OCI-LY7 (cell line): ENCODE results near the gene APH1B. TPM values are rescaled to one million over a fixed set of nuclear protein-coding genes. Genes with fewer than 3 reads are reported as not detected.

Experiments
- BruUV-seq: library from RNA; stranded (reverse); fragments of 400-500 nt; replicated peaks from 2 replicates; lab custom pipeline; 2021; lab: Mats Ljungman, UMichigan
- CTCF ChIA-PET: fragments of 300-600 bp; sonication (Branson Sonifier 250); formaldehyde crosslinking; loops from one replicate; lab custom pipeline; 2022; ENCODE audit warnings: antibody characterized with exemption; ENCODE audit not compliant: unreplicated experiment; lab: Charles Lee
- POLR2A ChIA-PET: fragments of 300-600 bp; sonication (Branson Sonifier 250); formaldehyde crosslinking; loops from one replicate; lab custom pipeline; 2022; ENCODE audit warnings: antibody characterized with exemption; lab: Charles Lee
- DNase-seq: peaks from one replicate; pipeline ENCODE4 v3.0.0-alpha.2; 2015; ENCODE audit warnings: low spot score
- H2AFZ ChIP-seq: fragments of 200-600 bp; sonication (generic), shearing (Covaris generic); 2 replicates; pipeline ENCODE4 v1.6.1; 2014; ENCODE audit warnings: mild to moderate bottlenecking, antibody characterized with exemption, low read length, moderate library complexity
- H3K27ac ChIP-seq: fragments of 200-600 bp; sonication (generic); 2 replicates; pipeline ENCODE4 v1.5.1; 2014; ENCODE audit warnings: mixed run types, low read depth, mild to moderate bottlenecking, moderate library complexity, low read length, inconsistent platforms; ENCODE audit not compliant: poor library complexity, severe bottlenecking
- H3K36me3 ChIP-seq: fragments of 200-600 bp; sonication (generic); 2 replicates; pipeline ENCODE4 v1.6.1; 2014; ENCODE audit warnings: mild to moderate bottlenecking, antibody characterized with exemption, low read length, moderate library complexity, mixed read lengths; ENCODE audit not compliant: insufficient read depth
- H3K4me1 ChIP-seq: fragments of 200-600 bp; sonication (generic); 2 replicates; pipeline ENCODE4 v1.5.1; 2014; ENCODE audit warnings: mild to moderate bottlenecking, low read length; ENCODE audit not compliant: insufficient read depth, poor library complexity, severe bottlenecking
- H3K4me2 ChIP-seq: fragments of 200-600 bp; sonication (generic); 2 replicates; pipeline ENCODE4 v1.6.1; 2014; ENCODE audit warnings: mild to moderate bottlenecking, low read length
- H3K4me3 ChIP-seq: fragments of 200-600 bp; sonication (generic); 2 replicates; pipeline ENCODE4 v1.5.1; 2014; ENCODE audit warnings: mild to moderate bottlenecking, low read depth, low read length; ENCODE audit not compliant: poor library complexity, severe bottlenecking
- H3K79me2 ChIP-seq: fragments of 200-600 bp; sonication (generic); 2 replicates; pipeline ENCODE4 v1.6.1; 2016; ENCODE audit warnings: low read depth, mild to moderate bottlenecking, low read length, moderate library complexity, mixed read lengths; ENCODE audit not compliant: insufficient read depth
- H3K9me2 ChIP-seq: fragments of 200-600 bp; sonication (generic); 2 replicates; pipeline ENCODE4 v1.6.1; 2016; ENCODE audit warnings: mild to moderate bottlenecking, low read length, mixed read lengths; ENCODE audit not compliant: insufficient read depth
- H3K9me3 ChIP-seq: fragments of 200-600 bp; sonication (generic); 2 replicates; pipeline ENCODE4 v1.6.1; 2014; ENCODE audit warnings: mild to moderate bottlenecking, mixed run types, low read length, mixed read lengths
- H4K20me1 ChIP-seq: fragments of 200-600 bp; sonication (generic); 2 replicates; pipeline ENCODE4 v1.6.1; 2014; ENCODE audit warnings: mild to moderate bottlenecking, antibody characterized with exemption, low read length, moderate library complexity, mixed read lengths; ENCODE audit not compliant: insufficient read depth
- CTCF ChIP-seq: fragments of 200-600 bp; sonication (generic); conservative IDR thresholded peaks from 2 replicates; pipeline ENCODE4 v1.5.1; 2014; ENCODE audit warnings: mild to moderate bottlenecking, antibody characterized with exemption, low read length, moderate library complexity, mixed read lengths
- EZH2phosphoT487 ChIP-seq: fragments of 200-600 bp; sonication (generic); IDR thresholded peaks from 2 replicates; pipeline ENCODE4 v1.6.1; 2018; ENCODE audit warnings: low read depth, borderline replicate concordance, mild to moderate bottlenecking, mixed run types, antibody characterized with exemption, low read length, moderate library complexity, mixed read lengths
- intact Hi-C: fragments of 100-400 bp; cut with micrococcal nuclease; formaldehyde crosslinking; loops from one replicate; pipeline ENCODE4 v1.10.0; 2022; ENCODE audit not compliant: unreplicated experiment
- total RNA-seq, 2 experiments: library from RNA; depleted of rRNA in 1 of 2; stranded (reverse); fragments of >200 nt in 1 of 2; shearing (Covaris generic) in 1 of 2; gene quantifications; 2 replicates each; pipeline ENCODE4 v1.2.3, GENCODE V29; 2014 to 2022

APH1B gene
- total RNA-seq, 2 experiments from 2014 or later = 8.3 to 24.1 TPM

- TF ChIP-seq CTCF (no peak), EZH2phosphoT487 (no peak)
- DNase-seq = no peak
- Histone ChIP-seq H4K20me1 (no peaks in the 10 kb centered on the region), H3K4me1 (no peaks in the 10 kb centered on the region), H3K36me3 (peaks cover 27% of the 10 kb centered on the region), H3K27ac (no peak overlapping the region), H3K9me2 (no peaks in the 10 kb centered on the region), H3K4me2 (no peak overlapping the region), H3K4me3 (no peak overlapping the region), H2AFZ (no peak overlapping the region), H3K9me3 (peaks cover 16% of the 10 kb centered on the region), H3K79me2 (no peaks in the 10 kb centered on the region)
- ChIA-PET CTCF (no interaction called here), POLR2A (no interaction called here)
- intact Hi-C loops = no loop called here
- no TSS peak for BruUV-seq
Measured at GRCh38 chr15:63241316-63241715, 36.1 kb upstream of the APH1B start.

- no TSS peak for BruUV-seq
- Histone ChIP-seq H3K9me3 (peaks cover 16% of the 10 kb centered on the region), H3K9me2 (no peaks in the 10 kb centered on the region), H3K4me2 (no peak overlapping the region), H3K4me1 (no peaks in the 10 kb centered on the region), H3K27ac (no peak overlapping the region), H3K36me3 (peaks cover 44% of the 10 kb centered on the region), H4K20me1 (no peaks in the 10 kb centered on the region), H2AFZ (no peak overlapping the region), H3K4me3 (no peak overlapping the region), H3K79me2 (no peaks in the 10 kb centered on the region)
- DNase-seq = no peak
- intact Hi-C loops = no loop called here
- TF ChIP-seq EZH2phosphoT487 (no peak), CTCF (no peak)
- ChIA-PET CTCF (no interaction called here), POLR2A (interaction anchor here (0.7 to 1.1 kb wide), 2 partner anchors 11 to 57 kb away, joined by 3 read pairs; no protein-coding TSS in a partner anchor)
Measured at GRCh38 chr15:63243101-63243500, 34.3 kb upstream of the APH1B start.

- Histone ChIP-seq H3K9me3 (peaks cover 16% of the 10 kb centered on the region), H3K79me2 (no peaks in the 10 kb centered on the region), H2AFZ (no peak overlapping the region), H3K27ac (no peak overlapping the region), H3K36me3 (peaks cover 44% of the 10 kb centered on the region), H3K4me1 (no peaks in the 10 kb centered on the region), H3K4me2 (no peak overlapping the region), H4K20me1 (no peaks in the 10 kb centered on the region), H3K4me3 (no peak overlapping the region), H3K9me2 (no peaks in the 10 kb centered on the region)
- POLR2A ChIA-PET = interaction anchor here (0.7 to 1.1 kb wide), 3 partner anchors 12 to 58 kb away, joined by 3 read pairs; no protein-coding TSS in a partner anchor
- intact Hi-C loops = no loop called here
- no TSS peak for BruUV-seq
- CTCF ChIA-PET = interaction anchor here (0.5 kb wide), 1 partner anchor 21 kb away, joined by 3 read pairs; no protein-coding TSS in a partner anchor
- TF ChIP-seq EZH2phosphoT487 (no peak), CTCF (no peak)
- no peak for DNase-seq
Measured at GRCh38 chr15:63243776-63244175, 33.6 kb upstream of the APH1B start.
